ENCODE measurements around the gene PCBP4. TPM values are rescaled to one million over a fixed set of nuclear protein-coding genes. Genes with fewer than 3 reads are reported as not detected.
"Not testable (repeated sequence)": the region's sequence is repeated elsewhere in the genome, so short reads cannot be mapped to it uniquely, and the experiment has no call there.

Gene PCBP4
- total RNA-seq, 1 donor from 2014 or later = 69.4 TPM

GRCh38 chr3:51940648-51941462 lies 26.4 kb downstream of the PCBP4 start:
- no peak for DNase-seq (ENCODE audit: low read depth)

DNA sequence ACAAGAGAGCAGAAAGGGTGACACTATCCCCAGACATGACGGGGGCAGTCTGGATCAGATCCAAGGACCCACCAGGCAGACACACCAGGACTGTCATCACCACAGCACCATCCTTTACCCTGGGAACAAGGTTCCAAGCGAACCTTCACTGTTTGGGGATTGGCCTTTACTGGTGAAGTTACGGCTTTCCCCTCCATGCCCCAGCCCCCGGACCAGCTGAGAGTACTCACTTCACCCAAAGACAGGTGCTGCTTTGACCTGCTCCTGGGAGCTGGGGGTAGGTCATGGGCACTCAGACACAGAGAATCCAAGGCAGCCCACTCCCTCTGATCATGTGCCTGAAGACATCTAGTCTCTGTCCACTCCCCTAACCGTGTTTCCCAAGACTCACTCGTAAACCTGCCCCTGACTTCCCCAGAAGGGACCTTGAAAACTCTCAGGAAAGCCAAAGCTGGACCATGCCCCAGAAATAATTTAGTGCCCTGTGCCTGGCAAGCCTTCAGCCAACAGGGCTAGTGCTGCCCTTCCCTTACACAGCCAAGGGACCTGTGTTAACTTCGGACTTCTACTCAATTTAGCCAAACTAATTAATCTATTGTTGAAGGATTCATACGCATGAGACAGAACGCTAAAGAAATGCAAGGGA lies 28.4 kb downstream of the PCBP4 start:
- DNase-seq (ENCODE audit: low read depth) = no peak

GRCh38 chr3:51937611-51938450 lies 29.4 kb downstream of the PCBP4 start:
- no peak for DNase-seq (ENCODE audit: low read depth)

- DNase-seq (ENCODE audit: low read depth) = no peak
Observed at GRCh38 chr3:51937014-51937413, 30.2 kb downstream of the PCBP4 start.

DNA sequence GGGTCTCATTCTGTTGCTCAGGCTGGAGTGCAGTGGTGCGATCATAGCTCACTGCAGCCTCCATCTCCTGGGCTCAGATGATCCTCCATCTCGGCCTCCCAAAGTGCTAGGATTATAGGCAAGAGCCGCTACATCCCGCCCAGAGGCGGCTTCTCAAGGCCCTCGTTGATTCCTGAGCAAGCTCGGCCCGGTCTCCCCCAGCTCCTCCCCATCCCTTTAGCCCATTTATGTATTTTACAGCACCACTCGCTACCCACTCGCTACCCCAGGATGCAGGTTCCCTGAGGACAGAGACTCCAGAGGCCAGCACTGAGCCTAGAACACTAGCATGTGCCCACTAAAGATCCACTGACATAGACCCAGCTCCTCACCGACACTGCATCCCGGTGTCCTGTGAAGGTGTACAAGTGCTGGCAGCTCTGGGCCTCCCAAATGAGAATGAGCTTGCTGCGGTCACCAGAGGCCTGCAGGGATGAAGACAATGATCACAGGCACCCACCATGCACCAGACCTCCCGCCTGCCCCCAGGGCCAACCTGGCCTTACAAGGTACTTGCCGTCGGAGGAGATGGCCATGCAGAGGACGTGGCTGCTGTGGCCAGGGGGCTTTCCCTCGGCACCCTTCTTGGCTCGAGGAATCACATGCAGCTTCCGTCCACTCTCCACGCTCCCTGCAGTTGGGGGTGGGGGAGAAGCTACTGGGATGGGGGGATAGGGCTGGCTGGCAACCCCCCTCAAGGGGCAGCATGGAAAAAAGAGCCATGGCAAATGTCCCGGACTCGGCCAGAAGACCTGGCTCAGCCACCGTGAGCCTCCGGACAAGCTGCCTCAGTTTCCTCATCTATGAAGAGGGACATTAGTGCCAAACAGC lies 31.1 kb downstream of the PCBP4 start:
- DNase-seq (ENCODE audit: low read depth) = no peak

- DNase-seq (ENCODE audit: low read depth) = no peak
Observed at GRCh38 chr3:51934991-51935885, 32.0 kb downstream of the PCBP4 start.

DNA sequence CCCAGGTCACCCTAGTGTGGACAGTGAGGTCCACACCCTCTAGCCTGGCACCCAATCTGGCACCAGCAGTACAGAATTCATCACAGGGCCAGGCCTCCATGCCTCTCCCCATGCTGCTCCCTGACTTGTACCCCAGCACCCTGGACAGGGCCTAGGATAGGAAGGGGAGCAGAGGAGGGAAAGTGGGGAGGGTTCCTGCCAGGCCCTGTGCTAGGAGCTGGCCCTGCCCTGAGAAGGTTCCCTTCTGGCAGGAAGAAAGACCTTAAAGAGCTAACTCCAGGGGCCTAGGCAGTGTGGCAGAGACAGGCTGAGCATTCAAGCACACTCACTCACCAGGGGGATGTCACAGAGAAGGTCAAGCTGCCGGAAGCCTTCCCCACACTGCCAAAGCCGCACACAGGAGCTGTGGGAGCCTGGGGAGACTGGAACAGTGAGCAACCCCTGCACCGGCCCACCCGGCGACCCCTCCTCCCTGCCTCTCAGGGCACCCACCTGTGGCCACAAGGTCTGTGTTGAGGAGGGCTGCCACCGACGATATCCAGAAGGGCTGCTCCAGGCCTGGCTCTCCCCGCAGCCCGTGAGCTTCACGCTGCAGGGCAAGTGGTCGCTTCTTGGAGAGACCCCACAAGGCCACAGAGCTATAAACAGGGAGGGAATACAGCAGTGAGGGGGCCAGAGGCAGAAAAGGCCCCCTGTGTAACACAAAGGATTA lies 33.0 kb downstream of the PCBP4 start:
- DNase-seq (ENCODE audit: low read depth) = no peak

DNA sequence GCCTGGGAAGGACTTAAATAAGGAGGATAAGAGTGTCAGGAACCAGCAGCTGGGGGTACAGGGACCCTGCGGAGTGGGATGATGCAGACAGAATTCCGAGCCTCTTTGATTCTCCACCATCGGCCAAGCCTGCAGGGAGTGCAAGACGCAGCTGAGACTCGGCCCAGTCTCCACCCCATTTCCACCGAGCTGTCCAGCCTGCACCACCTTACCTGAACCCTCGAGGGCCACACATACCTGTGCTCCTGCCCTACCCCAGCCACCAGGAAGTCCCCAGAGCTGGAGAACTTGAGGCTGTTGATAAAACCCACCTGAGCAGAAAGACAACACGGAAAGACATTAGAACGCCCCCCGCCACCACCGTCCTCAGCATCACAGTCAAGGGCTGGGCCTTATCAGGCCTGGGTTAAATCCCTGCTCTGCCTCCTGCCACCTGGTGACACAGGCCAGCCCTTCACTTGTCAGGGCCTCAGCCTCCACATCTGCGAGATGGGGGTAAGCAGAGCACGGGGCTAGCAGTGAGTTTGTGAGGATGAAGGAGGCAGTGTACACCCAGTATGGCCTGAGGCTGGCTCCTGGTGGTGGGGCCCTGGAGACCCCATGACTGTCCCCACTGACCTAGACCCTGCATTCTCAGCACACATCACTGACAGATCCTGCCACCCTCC lies 33.6 kb downstream of the PCBP4 start:
- no peak for DNase-seq (ENCODE audit: low read depth)

- no peak for DNase-seq (ENCODE audit: low read depth)
Observed at GRCh38 chr3:51932471-51933370, 34.5 kb downstream of the PCBP4 start.

- DNase-seq (ENCODE audit: low read depth) = no peak
Observed at GRCh38 chr3:51931756-51932155, 35.5 kb downstream of the PCBP4 start.

DNA sequence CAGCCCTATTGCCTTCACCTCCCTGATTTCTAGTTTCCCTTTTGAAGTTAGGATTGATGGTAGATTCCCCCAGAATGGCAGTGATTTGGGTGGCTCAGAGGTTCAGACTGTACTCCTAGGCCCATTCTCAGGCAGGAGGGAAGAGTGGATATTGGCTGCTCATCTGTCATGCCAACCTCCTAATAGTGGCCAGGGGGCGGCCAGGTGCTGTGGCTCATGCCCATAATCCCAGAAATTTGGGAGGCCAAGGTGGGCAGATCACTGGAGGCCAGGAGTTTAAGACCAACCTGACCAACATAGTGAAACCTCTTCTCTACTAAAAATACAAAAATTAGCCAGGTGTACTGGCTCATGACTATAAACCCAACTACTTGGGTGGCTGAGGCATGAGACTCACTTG lies 36.8 kb downstream of the PCBP4 start:
- no peak for DNase-seq (ENCODE audit: low read depth)

- DNase-seq (ENCODE audit: low read depth) = no peak
Observed at GRCh38 chr3:51929420-51930003, 37.7 kb downstream of the PCBP4 start.

GRCh38 chr3:51928981-51929380 lies 38.3 kb downstream of the PCBP4 start:
- DNase-seq (ENCODE audit: low read depth) = not testable (repeated sequence)

DNA sequence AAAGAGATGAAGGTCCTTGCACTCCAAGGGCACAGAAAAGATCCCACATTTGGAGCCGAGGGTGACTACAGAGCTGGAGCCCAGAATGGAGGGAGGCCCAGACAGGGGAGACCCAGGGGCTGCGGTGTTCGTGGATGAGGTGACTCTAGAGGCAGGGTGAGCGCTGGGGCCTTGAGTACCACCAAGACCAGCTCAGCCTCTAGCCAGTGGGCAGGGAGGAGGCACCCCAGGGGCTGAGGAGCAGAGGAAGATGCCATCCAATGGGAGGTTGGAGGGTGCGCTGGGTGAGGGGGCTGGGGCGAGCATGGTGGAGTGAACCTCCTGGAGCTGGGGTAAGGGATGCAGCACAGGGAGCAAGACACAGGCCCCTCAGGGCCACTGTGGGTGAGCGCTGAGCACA lies 38.8 kb downstream of the PCBP4 start:
- DNase-seq (ENCODE audit: low read depth) = no peak

- DNase-seq (ENCODE audit: low read depth) = no peak
Observed at GRCh38 chr3:51927061-51927977, 39.9 kb downstream of the PCBP4 start.

- DNase-seq (ENCODE audit: low read depth) = no peak
Observed at GRCh38 chr3:51921081-51921578, 46.1 kb downstream of the PCBP4 start.

DNA sequence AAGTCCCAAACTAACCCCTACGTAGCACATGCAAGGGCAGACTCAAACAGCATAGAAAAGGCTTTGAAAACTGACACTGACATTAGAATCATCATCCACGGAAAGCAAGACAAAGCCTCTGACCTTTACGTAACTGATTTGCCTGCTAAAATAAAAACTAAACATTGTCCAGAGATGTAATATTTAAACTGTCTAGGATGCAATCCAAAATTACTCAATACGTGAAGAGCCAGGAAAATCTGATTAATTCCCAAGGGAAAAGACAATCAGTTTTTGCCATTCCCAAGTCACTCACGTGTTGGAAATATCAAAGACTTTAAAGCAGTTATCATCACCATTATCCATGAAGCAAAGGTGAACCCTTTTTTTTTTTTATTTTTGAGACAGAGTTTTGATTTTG lies 50.8 kb downstream of the PCBP4 start:
- no peak for DNase-seq (ENCODE audit: low read depth)
